ENCODE data around the gene FAM186B. TPM values are rescaled to one million over a fixed set of nuclear protein-coding genes. Genes with fewer than 3 reads are reported as not detected.

The FAM186B gene
- total and polyA plus RNA-seq, 2 of the 13 experiments (the other 11 are each of a cell fraction or from before 2014, with no cell fraction given): 0.07 to 0.20 TPM

DNA sequence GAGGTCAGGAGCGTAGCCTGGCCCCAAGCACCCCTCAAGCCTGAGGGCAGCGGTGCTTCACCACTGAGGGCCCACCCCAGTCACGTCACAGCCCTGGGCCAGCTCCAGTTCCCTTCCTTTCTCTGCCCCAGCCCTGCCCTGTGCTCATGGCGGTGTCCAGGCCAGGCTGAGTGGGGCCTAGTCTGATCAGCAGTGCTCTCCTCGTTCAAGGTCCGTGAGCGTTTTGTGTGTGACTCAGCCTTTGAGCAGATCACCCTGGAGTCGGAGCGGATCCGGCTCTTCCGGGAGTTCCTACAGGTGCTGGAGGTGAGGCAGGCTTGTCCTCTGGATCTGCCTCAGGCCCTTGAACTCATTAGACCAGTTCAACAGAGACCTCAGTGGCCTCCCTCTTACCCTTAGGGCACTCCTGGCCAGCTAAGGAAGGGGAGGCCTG, 36.9 kb upstream of the FAM186B start (continued):
- no peak for TF ChIP-seq IRX3 (CRISPR knock-in tag; IDR thresholded peaks at IDR 0.05; ENCODE audit: borderline replicate concordance, low read depth)
- TF ChIP-seq ZNF335 (CRISPR knock-in tag; IDR thresholded peaks at IDR 0.05): peak; percentile 73; the same call in 1 of the 2 replicates
- no peak for TF ChIP-seq PITX1 (CRISPR knock-in tag; IDR thresholded peaks at IDR 0.05)
- TF ChIP-seq CHD2 (IDR thresholded peaks at IDR 0.05; ENCODE audit: low read depth, low read length): no peak
- no peak for TF ChIP-seq ZKSCAN5 (CRISPR knock-in tag; IDR thresholded peaks at IDR 0.05)
- peak; percentile 65 for TF ChIP-seq YY1 (IDR thresholded peaks at IDR 0.05; ENCODE audit: insufficient read depth, insufficient replicate concordance, low read depth, low read length)
- TF ChIP-seq, protein P1, sequence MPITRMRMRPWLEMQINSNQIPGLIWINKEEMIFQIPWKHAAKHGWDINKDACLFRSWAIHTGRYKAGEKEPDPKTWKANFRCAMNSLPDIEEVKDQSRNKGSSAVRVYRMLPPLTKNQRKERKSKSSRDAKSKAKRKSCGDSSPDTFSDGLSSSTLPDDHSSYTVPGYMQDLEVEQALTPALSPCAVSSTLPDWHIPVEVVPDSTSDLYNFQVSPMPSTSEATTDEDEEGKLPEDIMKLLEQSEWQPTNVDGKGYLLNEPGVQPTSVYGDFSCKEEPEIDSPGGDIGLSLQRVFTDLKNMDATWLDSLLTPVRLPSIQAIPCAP (CRISPR knock-in tag; IDR thresholded peaks at IDR 0.05; ENCODE audit: low read depth): no peak
- TF ChIP-seq WIZ (CRISPR knock-in tag; IDR thresholded peaks at IDR 0.05): 0 out of 2 replicates have a peak, but pooled peaks have one; percentile 24
- TF ChIP-seq ZC3H4 (CRISPR knock-in tag; IDR thresholded peaks at IDR 0.05; ENCODE audit: borderline replicate concordance): no peak
- no peak for TF ChIP-seq FOXC1 (CRISPR knock-in tag; IDR thresholded peaks at IDR 0.05; ENCODE audit: borderline replicate concordance)
- TF ChIP-seq, protein P2, sequence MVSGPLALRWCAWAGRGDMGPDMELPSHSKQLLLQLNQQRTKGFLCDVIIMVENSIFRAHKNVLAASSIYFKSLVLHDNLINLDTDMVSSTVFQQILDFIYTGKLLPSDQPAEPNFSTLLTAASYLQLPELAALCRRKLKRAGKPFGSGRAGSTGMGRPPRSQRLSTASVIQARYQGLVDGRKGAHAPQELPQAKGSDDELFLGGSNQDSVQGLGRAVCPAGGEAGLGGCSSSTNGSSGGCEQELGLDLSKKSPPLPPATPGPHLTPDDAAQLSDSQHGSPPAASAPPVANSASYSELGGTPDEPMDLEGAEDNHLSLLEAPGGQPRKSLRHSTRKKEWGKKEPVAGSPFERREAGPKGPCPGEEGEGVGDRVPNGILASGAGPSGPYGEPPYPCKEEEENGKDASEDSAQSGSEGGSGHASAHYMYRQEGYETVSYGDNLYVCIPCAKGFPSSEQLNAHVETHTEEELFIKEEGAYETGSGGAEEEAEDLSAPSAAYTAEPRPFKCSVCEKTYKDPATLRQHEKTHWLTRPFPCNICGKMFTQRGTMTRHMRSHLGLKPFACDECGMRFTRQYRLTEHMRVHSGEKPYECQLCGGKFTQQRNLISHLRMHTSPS (CRISPR knock-in tag; IDR thresholded peaks at IDR 0.05; ENCODE audit: low read depth): no peak; the same call in 1 of the 2 replicates
- 0 out of 2 replicates have a peak, but pooled peaks have one; percentile 20 for TF ChIP-seq ONECUT2 (CRISPR knock-in tag; IDR thresholded peaks at IDR 0.05)
- TF ChIP-seq SALL1 (CRISPR knock-in tag; IDR thresholded peaks at IDR 0.05): peak; percentile 75
- TF ChIP-seq ZFY (CRISPR knock-in tag; IDR thresholded peaks at IDR 0.05): peak; percentile 97
- TF ChIP-seq EEA1 (CRISPR knock-in tag; IDR thresholded peaks at IDR 0.05; ENCODE audit: borderline replicate concordance): no peak
- no peak for TF ChIP-seq ZNF652 (CRISPR knock-in tag; IDR thresholded peaks at IDR 0.05; ENCODE audit: borderline replicate concordance, low read depth)
- TF ChIP-seq HES4 (CRISPR knock-in tag; IDR thresholded peaks at IDR 0.05; ENCODE audit: borderline replicate concordance): no peak
- TF ChIP-seq DNMT1 (CRISPR knock-in tag; IDR thresholded peaks at IDR 0.05): no peak
- TF ChIP-seq NR3C1 (CRISPR knock-in tag; IDR thresholded peaks at IDR 0.05): no peak
- 0 out of 2 replicates have a peak, but pooled peaks have one; percentile 28 for TF ChIP-seq KMT2A (CRISPR knock-in tag; IDR thresholded peaks at IDR 0.05)
- TF ChIP-seq ZKSCAN8 (CRISPR knock-in tag; IDR thresholded peaks at IDR 0.05; ENCODE audit: borderline replicate concordance): no peak
- 0 out of 2 replicates have a peak, but pooled peaks have one; percentile 31 for TF ChIP-seq NCOA2 (CRISPR knock-in tag; IDR thresholded peaks at IDR 0.05)
- TF ChIP-seq ZIK1 (CRISPR knock-in tag; IDR thresholded peaks at IDR 0.05; ENCODE audit: borderline replicate concordance, low read depth): no peak
- TF ChIP-seq NFYB (CRISPR knock-in tag; IDR thresholded peaks at IDR 0.05): 0 out of 2 replicates have a peak, but pooled peaks have one; percentile 12
- TF ChIP-seq, protein P3, sequence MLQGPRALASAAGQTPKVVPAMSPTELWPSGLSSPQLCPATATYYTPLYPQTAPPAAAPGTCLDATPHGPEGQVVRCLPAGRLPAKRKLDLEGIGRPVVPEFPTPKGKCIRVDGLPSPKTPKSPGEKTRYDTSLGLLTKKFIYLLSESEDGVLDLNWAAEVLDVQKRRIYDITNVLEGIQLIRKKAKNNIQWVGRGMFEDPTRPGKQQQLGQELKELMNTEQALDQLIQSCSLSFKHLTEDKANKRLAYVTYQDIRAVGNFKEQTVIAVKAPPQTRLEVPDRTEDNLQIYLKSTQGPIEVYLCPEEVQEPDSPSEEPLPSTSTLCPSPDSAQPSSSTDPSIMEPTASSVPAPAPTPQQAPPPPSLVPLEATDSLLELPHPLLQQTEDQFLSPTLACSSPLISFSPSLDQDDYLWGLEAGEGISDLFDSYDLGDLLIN (CRISPR knock-in tag; IDR thresholded peaks at IDR 0.05; ENCODE audit: borderline replicate concordance): no peak
- no peak for TF ChIP-seq ZNF460 (CRISPR knock-in tag; IDR thresholded peaks at IDR 0.05; ENCODE audit: borderline replicate concordance)
- TF ChIP-seq SP1 (IDR thresholded peaks at IDR 0.05): no peak
- no peak for TF ChIP-seq SP1 (CRISPR knock-in tag; IDR thresholded peaks at IDR 0.05)
- no peak for TF ChIP-seq FIP1L1 (IDR thresholded peaks at IDR 0.05; ENCODE audit: borderline replicate concordance, insufficient read depth, low read depth, low read length)
